ENCODE data around the gene ADCY9. TPM values are rescaled to one million over a fixed set of nuclear protein-coding genes. Genes with fewer than 3 reads are reported as not detected.

The ADCY9 gene
- total RNA-seq, 1 donor from 2014 or later, result 43.2 TPM

GRCh38 chr16:4106516-4106915 lies 9.7 kb downstream of the ADCY9 start:
- TF ChIP-seq CTCF (IDR thresholded peaks at IDR 0.05), result no peak
- DNase-seq (peak; percentile 1), ATAC-seq (no peak)
- intact Hi-C loops (cut with DNase I), result no loop called here
- H3K36me3 ChIP-seq, result peaks cover 21% of the 10 kb centered on the region
- no peak overlapping the region for H3K4me3 ChIP-seq
- H3K9me3 ChIP-seq, result no peaks in the 10 kb centered on the region
- H3K27ac ChIP-seq, result no peak overlapping the region
- peaks cover 32% of the 10 kb centered on the region for H3K4me1 ChIP-seq
- H3K27me3 ChIP-seq (ENCODE audit: low read depth), result no peaks in the 10 kb centered on the region

- peaks cover 26% of the 10 kb centered on the region for H3K4me1 ChIP-seq
- TF ChIP-seq CTCF (IDR thresholded peaks at IDR 0.05), result no peak
- peak; percentile 4 for DNase-seq
- H3K4me3 ChIP-seq, result no peak overlapping the region
- intact Hi-C loops (cut with DNase I), result no loop called here
- H3K9me3 ChIP-seq, result no peaks in the 10 kb centered on the region
- no peak overlapping the region for H3K27ac ChIP-seq
- H3K36me3 ChIP-seq, result peaks cover 21% of the 10 kb centered on the region
- ATAC-seq, result no peak
- H3K27me3 ChIP-seq (ENCODE audit: low read depth), result no peaks in the 10 kb centered on the region
These were observed 10.4 kb downstream of the ADCY9 start for GRCh38 chr16:4105848-4106247.

- peaks cover 21% of the 10 kb centered on the region for H3K36me3 ChIP-seq
- intact Hi-C loops (cut with DNase I), result no loop called here
- ATAC-seq (no peak), DNase-seq (peak; percentile 21)
- no peak for TF ChIP-seq CTCF (IDR thresholded peaks at IDR 0.05)
- H3K4me1 ChIP-seq, result peaks cover 7% of the 10 kb centered on the region
- H3K27ac ChIP-seq, result no peak overlapping the region
- no peak overlapping the region for H3K4me3 ChIP-seq
- H3K27me3 ChIP-seq (ENCODE audit: low read depth), result no peaks in the 10 kb centered on the region
- no peaks in the 10 kb centered on the region for H3K9me3 ChIP-seq
These were observed 12.5 kb downstream of the ADCY9 start for GRCh38 chr16:4103745-4104144.

- DNase-seq, result peak; percentile 5
- no peak for ATAC-seq
- Histone ChIP-seq H3K36me3 (peaks cover 21% of the 10 kb centered on the region), H3K9me3 (no peaks in the 10 kb centered on the region), H3K27me3 (ENCODE audit: low read depth) (no peaks in the 10 kb centered on the region), H3K4me1 (peaks cover 19% of the 10 kb centered on the region), H3K27ac (no peak overlapping the region), H3K4me3 (no peak overlapping the region)
- intact Hi-C loops (cut with DNase I), result no loop called here
- TF ChIP-seq CTCF (IDR thresholded peaks at IDR 0.05), result no peak
These were observed 14.6 kb downstream of the ADCY9 start for GRCh38 chr16:4101421-4102219.

- Histone ChIP-seq H3K9me3 (no peaks in the 10 kb centered on the region), H3K27ac (peak overlapping the region; percentile 38), H3K27me3 (ENCODE audit: low read depth) (no peaks in the 10 kb centered on the region), H3K4me1 (peaks cover 44% of the 10 kb centered on the region), H3K36me3 (peaks cover 12% of the 10 kb centered on the region), H3K4me3 (no peak overlapping the region)
- no peak for TF ChIP-seq CTCF (IDR thresholded peaks at IDR 0.05)
- DNase-seq (peak; percentile 28), ATAC-seq (no peak)
- intact Hi-C loops (cut with DNase I), result no loop called here
These were observed 17.7 kb downstream of the ADCY9 start for GRCh38 chr16:4098501-4098900.
